Transverse colon (tissue), 4 donors: ENCODE data around the gene ACSS1.

Experiments used
- EP300 ChIP-seq: sonication (generic); formaldehyde crosslinking; IDR thresholded peaks from one replicate; pipeline ENCODE4 v1.6.1; 2017; ENCODE audit warnings: antibody characterized with exemption, low read depth
- POLR2A ChIP-seq: fragments of 450-650 bp; IDR thresholded peaks from one replicate; pipeline ENCODE4 v1.6.1; 2016; ENCODE audit warnings: antibody characterized with exemption, mild to moderate bottlenecking, moderate library complexity
- POLR2AphosphoS5 ChIP-seq, 3 donors: sonication (generic); formaldehyde crosslinking; IDR thresholded peaks; one replicate each; pipeline ENCODE4 v1.6.1; 2016; ENCODE audit warnings: antibody characterized with exemption in 3 of 3
- TF ChIP-seq, protein P1 (sequence below), 5 experiments: fragments of 200-600 bp in 3 of 5; fragments of 450-650 bp in 2 of 5; sonication (generic) in 3 of 5; IDR thresholded peaks; 1 replicate in 2 of 5; 2 replicates in 3 of 5; pipeline ENCODE4 v1.5.1; 2016 to 2017; ENCODE audit warnings: antibody characterized with exemption in 5 of 5, inconsistent platforms in 3 of 5, mild to moderate bottlenecking in 2 of 5, moderate library complexity in 1 of 5

DNA sequence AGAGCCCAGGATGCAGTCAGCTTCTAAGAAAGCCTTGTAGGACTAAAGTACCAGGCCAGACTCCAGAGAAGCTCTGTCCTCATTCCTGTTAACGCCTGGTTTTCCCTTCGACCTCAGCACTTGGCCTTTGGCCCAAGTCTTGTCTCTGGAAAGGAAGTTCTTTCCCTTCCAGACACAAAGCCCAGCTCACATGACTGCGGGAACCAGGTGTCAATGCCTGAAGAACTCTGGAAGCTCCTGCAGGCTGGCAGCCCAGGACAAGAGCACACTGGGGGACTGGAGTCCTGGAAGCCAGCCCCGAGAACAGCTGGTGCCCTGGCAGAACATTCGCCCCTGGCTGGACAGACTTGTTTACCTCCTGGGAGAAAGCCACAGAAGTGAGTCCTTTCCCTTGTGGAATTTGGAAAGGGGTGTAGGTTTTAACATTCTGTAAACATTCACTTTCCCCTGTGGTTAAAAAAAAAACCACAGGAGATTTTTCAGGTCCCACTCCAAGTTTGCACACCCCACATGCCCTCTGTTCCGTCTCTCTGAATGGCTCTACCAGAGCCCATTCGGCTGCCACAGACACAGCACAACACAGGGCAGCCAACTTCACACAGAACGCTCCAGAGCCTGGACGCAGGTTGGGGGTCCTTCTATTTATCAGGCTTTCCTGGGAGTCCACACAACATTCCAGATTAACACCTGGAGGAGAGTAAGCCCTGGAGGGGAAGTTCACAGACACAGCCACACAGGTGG is 18.1 kb downstream of the ACSS1 start:
- TF ChIP-seq POLR2AphosphoS5 (IDR thresholded peaks at IDR 0.05) (peak; percentile 84 to 91 (median 87)), POLR2A (no peak), EP300 (no peak)
- TF ChIP-seq, protein P1, sequence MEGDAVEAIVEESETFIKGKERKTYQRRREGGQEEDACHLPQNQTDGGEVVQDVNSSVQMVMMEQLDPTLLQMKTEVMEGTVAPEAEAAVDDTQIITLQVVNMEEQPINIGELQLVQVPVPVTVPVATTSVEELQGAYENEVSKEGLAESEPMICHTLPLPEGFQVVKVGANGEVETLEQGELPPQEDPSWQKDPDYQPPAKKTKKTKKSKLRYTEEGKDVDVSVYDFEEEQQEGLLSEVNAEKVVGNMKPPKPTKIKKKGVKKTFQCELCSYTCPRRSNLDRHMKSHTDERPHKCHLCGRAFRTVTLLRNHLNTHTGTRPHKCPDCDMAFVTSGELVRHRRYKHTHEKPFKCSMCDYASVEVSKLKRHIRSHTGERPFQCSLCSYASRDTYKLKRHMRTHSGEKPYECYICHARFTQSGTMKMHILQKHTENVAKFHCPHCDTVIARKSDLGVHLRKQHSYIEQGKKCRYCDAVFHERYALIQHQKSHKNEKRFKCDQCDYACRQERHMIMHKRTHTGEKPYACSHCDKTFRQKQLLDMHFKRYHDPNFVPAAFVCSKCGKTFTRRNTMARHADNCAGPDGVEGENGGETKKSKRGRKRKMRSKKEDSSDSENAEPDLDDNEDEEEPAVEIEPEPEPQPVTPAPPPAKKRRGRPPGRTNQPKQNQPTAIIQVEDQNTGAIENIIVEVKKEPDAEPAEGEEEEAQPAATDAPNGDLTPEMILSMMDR (IDR thresholded peaks at IDR 0.05): peak in 1 of 5 experiments; percentile 8
